Measurements from ENCODE around the gene ATP11B. TPM values are rescaled to one million over a fixed set of nuclear protein-coding genes. Genes with fewer than 3 reads are reported as not detected.
"Not testable (repeated sequence)": the region's sequence is repeated elsewhere in the genome, so short reads cannot be mapped to it uniquely, and the experiment has no call there.

Gene ATP11B
- total RNA-seq, 2 donors from 2014 or later: 68.8 to 68.9 TPM

DNA sequence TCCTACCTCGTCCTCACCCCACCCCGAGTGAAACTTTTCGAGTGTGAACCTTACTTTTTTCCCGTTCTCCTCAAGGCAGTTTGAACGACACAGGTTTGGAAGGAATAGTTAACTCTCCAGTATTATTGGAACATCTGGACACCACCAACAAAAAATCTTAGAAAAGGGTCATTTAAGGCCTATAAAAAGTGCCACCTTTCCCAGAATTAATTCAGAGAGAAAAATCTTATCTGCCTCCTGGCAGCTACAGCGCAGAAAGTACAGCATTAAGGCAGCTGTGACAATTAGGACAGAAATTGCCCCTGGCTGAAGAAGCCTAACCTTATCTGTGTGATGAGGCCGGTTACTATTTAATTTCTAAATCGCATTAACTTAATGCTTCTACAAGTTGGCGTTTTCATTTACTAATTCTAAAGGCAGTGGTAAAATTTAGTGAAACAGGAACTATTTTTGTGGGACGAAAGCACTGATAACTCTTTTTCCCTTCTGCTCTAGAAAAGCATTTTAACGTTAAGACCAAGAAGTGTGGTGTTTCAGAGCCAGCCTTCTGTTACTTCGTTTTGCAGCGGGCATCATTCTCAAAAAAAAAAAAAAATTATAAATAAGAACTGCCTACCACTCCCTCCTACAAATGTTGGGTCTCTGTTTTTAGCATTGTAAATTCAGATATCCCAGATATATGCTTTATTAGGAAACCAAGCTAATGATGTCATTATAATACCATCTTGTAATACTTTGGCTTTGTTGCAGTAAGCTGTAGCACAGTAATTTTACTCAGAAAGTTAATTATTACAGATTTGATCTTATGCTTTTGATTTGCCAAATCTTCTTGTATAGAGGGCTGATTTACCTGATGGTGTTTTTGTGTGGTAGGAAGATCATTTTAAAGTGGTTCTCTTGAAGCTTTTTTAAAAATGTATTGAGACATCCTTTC, 1.4 kb downstream of the ATP11B start:
- no peaks in the 10 kb centered on the region for H3K27me3 ChIP-seq (replicated peaks; ENCODE audit: insufficient read depth)
- DNase-seq (ENCODE audit: low spot score) (no peak), ATAC-seq (ENCODE audit: insufficient number of reproducible peaks, low FRiP score, low read depth) (no peak)
- H3K36me3 ChIP-seq: no peaks in the 10 kb centered on the region
- no peaks in the 10 kb centered on the region for H3K9me3 ChIP-seq
- TF ChIP-seq, protein P1, sequence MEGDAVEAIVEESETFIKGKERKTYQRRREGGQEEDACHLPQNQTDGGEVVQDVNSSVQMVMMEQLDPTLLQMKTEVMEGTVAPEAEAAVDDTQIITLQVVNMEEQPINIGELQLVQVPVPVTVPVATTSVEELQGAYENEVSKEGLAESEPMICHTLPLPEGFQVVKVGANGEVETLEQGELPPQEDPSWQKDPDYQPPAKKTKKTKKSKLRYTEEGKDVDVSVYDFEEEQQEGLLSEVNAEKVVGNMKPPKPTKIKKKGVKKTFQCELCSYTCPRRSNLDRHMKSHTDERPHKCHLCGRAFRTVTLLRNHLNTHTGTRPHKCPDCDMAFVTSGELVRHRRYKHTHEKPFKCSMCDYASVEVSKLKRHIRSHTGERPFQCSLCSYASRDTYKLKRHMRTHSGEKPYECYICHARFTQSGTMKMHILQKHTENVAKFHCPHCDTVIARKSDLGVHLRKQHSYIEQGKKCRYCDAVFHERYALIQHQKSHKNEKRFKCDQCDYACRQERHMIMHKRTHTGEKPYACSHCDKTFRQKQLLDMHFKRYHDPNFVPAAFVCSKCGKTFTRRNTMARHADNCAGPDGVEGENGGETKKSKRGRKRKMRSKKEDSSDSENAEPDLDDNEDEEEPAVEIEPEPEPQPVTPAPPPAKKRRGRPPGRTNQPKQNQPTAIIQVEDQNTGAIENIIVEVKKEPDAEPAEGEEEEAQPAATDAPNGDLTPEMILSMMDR (IDR thresholded peaks at IDR 0.05): no peak
- H3K4me1 ChIP-seq (ENCODE audit: control insufficient read depth in 1 of 2, low read depth in 2 of 2): peaks cover 14 to 21% of the 10 kb centered on the region in 2 donors
- peak overlapping the region; percentile 79 to 91 for H3K27ac ChIP-seq
- H3K4me3 ChIP-seq: peak overlapping the region; percentile 89

DNA sequence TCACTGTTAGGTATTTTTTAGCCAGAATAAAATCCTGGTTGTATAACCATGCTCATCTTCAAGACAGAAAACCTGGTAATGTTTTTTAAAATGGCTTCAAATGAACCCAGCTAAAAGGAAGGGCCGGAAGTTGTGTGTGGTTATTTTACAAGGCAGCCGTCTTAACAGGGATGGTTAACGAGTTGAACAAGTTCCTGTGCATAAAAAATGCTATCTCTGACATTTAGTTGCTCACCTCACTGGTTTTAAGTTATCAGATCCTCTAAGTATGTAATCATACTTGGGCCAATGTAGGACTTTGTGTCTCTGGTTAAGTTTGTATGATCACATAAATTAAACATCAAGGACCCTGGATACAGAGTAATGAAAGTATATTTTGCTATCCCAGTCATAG, 2.1 kb downstream of the ATP11B start:
- Histone ChIP-seq H3K4me3 (peak overlapping the region; percentile 89), H3K36me3 (no peaks in the 10 kb centered on the region), H3K4me1 (ENCODE audit: control insufficient read depth in 1 of 2, low read depth in 2 of 2) (peaks cover 14 to 21% of the 10 kb centered on the region in 2 donors), H3K9me3 (no peaks in the 10 kb centered on the region), H3K27me3 (replicated peaks; ENCODE audit: insufficient read depth) (no peaks in the 10 kb centered on the region), H3K27ac (no peak overlapping the region)
- no peak for ATAC-seq (ENCODE audit: insufficient number of reproducible peaks, low FRiP score, low read depth)
- TF ChIP-seq, protein P1 (IDR thresholded peaks at IDR 0.05): no peak
- DNase-seq (ENCODE audit: low spot score): no peak

DNA sequence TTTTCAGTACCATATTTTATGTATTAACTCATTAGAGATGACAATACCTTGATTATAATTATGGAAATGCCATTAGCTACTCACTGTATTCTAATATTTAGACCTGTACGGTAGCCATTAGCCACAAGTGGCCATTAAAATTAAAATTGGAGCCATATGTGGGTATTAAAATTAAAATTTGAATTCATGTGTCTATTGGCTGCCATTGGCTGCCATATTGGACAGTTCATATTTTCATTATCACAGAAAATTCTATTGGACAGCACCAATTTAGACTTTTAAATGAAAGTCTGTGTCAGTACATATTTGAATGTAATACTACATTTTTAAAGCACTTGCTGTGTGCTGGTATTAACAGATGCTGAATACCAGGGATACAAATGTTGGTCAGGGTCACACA, 3.0 kb downstream of the ATP11B start:
- Histone ChIP-seq H3K4me1 (ENCODE audit: control insufficient read depth in 1 of 2, low read depth in 2 of 2) (peaks cover 14 to 21% of the 10 kb centered on the region in 2 donors), H3K27ac (no peak overlapping the region), H3K9me3 (no peaks in the 10 kb centered on the region), H3K4me3 (no peak overlapping the region), H3K36me3 (no peaks in the 10 kb centered on the region), H3K27me3 (replicated peaks; ENCODE audit: insufficient read depth) (no peaks in the 10 kb centered on the region)
- no peak for DNase-seq (ENCODE audit: low spot score)
- TF ChIP-seq, protein P1 (IDR thresholded peaks at IDR 0.05): no peak
- ATAC-seq (ENCODE audit: insufficient number of reproducible peaks, low FRiP score, low read depth): no peak

DNA sequence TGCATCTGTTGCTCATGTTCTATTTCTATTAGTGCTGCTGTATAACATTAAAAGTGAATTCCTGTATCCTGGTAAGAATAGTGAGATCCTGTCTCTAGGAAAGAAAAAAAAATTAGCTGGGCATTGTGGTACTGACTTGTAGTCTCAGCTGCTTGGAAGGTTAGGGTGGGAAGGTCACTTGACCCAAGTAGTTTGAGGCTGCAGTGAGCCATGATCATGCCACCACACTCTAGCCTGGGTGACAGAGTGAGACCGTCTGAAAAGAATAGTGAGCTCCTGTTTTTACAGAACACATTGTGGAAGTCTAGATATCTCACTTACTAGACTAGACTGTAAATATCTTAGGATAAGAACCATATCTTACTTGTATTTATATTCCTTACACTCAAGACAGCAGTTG, 4.6 kb downstream of the ATP11B start:
- Histone ChIP-seq H3K4me1 (ENCODE audit: control insufficient read depth in 1 of 2, low read depth in 2 of 2) (peaks cover 21 to 23% of the 10 kb centered on the region in 2 donors), H3K27me3 (replicated peaks; ENCODE audit: insufficient read depth) (no peaks in the 10 kb centered on the region), H3K4me3 (no peak overlapping the region), H3K9me3 (no peaks in the 10 kb centered on the region), H3K27ac (no peak overlapping the region), H3K36me3 (no peaks in the 10 kb centered on the region)
- no peak for ATAC-seq (ENCODE audit: insufficient number of reproducible peaks, low FRiP score, low read depth)
- DNase-seq (ENCODE audit: low spot score): no peak
- TF ChIP-seq, protein P1 (IDR thresholded peaks at IDR 0.05): no peak

DNA sequence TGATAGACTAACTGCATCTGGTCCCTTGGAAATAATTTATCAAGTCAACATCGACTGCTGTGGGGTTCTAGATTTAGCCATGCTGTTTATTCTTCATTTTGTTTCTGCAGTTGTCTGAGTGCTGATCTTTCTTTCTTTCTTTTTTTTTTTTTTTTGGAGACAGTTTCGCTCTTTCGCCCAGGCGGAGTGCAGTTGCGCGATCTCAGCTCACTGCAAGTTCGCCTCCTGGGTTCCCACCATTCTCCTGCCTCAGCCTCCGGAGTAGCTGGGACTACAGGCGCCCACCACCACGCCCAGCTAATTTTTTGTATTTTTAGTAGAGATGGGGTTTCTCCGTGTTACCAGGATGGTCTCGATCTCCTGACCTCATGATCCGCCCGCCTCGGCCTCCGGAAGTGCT, 5.8 kb downstream of the ATP11B start:
- not testable (repeated sequence) for H3K36me3 ChIP-seq; H3K27ac ChIP-seq; DNase-seq (ENCODE audit: low spot score); ATAC-seq (ENCODE audit: insufficient number of reproducible peaks, low FRiP score, low read depth); H3K4me3 ChIP-seq; H3K27me3 ChIP-seq (replicated peaks; ENCODE audit: insufficient read depth); H3K9me3 ChIP-seq
- H3K4me1 ChIP-seq (ENCODE audit: control insufficient read depth in 1 of 2, low read depth in 2 of 2): peaks cover 25 to 30% of the 10 kb centered on the region in 2 donors

Measured in thoracic aorta (tissue), 2 donors.